HG03159 (cell line): ENCODE measurements around the gene CCNB3.

ENCODE experiments used
- ATAC-seq: cut with Tn5 transposase; IDR thresholded peaks from one replicate; pipeline ENCODE4 v1.9.1; 2021; ENCODE audit warnings: mild to moderate bottlenecking, moderate library complexity; ENCODE audit not compliant: unreplicated experiment

CCNB3 gene

GRCh38 chrX:50333308-50333707 lies 128.7 kb downstream of the CCNB3 start:
- ATAC-seq: no peak

- ATAC-seq: no peak
These were observed 139.4 kb downstream of the CCNB3 start for GRCh38 chrX:50343917-50344316.

DNA sequence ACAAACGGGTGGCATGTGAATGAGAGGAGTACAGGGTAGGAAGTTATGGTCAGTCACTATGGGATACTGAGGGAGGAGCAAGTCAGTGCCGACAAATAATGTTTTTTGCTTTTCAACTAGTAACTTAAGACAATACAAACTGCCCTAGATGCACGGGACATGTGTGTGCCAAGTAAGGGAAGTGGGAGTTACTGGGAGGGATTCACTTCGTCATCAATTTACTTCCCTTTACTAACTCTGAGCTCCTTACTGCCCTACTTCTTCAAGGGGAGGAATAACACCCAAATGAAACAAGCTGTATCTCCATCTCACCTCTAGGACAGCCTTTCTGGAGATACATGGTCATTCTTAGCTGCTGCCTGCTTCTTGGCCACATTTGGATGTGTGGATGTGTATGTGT lies 168.4 kb downstream of the CCNB3 start:
- ATAC-seq: no peak

DNA sequence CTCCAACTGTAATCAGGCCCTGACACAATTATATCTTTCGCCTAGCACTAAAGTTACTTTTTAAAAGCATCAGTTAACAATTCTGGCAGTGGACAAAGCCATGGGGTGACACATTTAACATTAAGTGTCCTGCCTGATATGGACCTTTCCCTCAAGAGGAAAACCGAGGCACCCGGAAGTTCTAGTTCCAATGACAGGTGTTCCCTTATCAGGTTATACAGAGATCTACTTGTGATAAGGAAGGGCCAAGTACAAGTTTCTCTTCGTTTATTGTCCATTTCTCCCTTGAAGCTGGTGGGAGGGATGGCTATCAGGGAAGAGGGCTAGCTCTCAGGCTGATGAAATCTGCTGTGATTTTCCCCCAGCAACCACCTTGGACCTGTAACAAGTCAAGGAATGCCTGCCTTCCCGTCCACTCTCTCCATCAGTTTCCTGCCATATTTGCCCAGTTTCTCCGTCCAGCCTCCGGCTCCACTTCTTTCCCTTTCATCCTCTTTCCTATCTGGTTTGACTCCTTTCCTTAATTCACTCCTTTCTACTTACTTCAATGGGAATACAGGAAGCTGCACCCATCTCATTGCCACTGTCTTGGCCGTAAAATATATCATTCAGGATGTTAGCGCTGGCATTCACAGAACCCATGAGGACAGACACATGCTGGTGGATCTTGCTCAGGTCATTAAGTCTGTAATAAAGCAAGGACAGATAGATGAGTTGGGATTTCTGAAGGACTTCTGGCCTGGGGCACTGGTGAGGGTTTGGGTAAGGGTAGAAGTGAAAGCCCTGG lies 171.1 kb downstream of the CCNB3 start:
- no peak for ATAC-seq

- no peak for ATAC-seq
These were observed 177.3 kb downstream of the CCNB3 start for GRCh38 chrX:50381729-50382415.

DNA sequence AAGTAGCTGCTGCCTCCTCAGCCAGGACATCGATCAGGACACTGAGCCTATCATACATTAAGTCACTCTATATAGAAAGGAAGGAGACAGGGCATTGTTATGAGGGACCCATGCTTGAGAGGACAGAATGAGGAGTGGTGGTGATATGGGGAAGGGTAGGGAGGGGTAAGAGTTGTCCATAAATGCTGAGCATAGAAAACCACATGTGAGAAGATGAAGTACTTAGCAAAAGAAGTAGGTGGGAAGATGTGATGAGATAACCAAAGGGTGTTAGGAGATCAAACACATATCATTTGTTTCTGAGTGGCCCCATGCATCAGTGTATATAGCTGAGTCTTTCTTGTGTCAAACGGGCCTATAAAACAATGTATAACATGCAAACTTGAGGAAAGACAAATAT lies 182.0 kb downstream of the CCNB3 start:
- ATAC-seq: no peak

- ATAC-seq: no peak
These were observed 189.3 kb downstream of the CCNB3 start for GRCh38 chrX:50393902-50394301.
